Body of pancreas (tissue), 4 donors: ENCODE results near the gene SLC25A42. TPM values are rescaled to one million over a fixed set of nuclear protein-coding genes. Genes with fewer than 3 reads are reported as not detected.
"Not testable (repeated sequence)": the region's sequence is repeated elsewhere in the genome, so short reads cannot be mapped to it uniquely, and the experiment has no call there.

Experiments used
- ATAC-seq: fragments of 150-250 bp; one replicate; pipeline ENCODE4 v1.9.1; 2016
- DNase-seq, 4 donors: peaks; one replicate each; pipeline ENCODE4 v3.0.0-alpha.2; 2019
- H3K27ac ChIP-seq, 4 donors: fragments of 200-600 bp; sonication (generic); 1 replicate in 3 of 4; 2 replicates in 1 of 4; pipeline versions ENCODE4 v1.5.1 to v1.6.1; 2016 to 2019; ENCODE audit warnings: mild to moderate bottlenecking in 1 of 4, mixed read lengths in 1 of 4, moderate library complexity in 1 of 4
- H3K27me3 ChIP-seq, 2 donors: fragments of 200-600 bp; sonication (generic); one replicate each; pipeline ENCODE4 v1.6.0; 2016; ENCODE audit warnings: mild to moderate bottlenecking in 1 of 2
- H3K36me3 ChIP-seq, 2 donors: fragments of 200-600 bp; sonication (generic); replicated peaks in 1 of 2; 2 replicates each; pipeline ENCODE4 v1.5.1; 2016; ENCODE audit warnings: low read depth in 2 of 2; ENCODE audit not compliant: insufficient read depth in 1 of 2
- H3K4me1 ChIP-seq: fragments of 200-600 bp; sonication (generic); one replicate; pipeline ENCODE4 v1.6.0; 2016
- H3K4me3 ChIP-seq, 2 donors: fragments of 200-600 bp; sonication (generic); 1 replicate in 1 of 2; 2 replicates in 1 of 2; pipeline ENCODE4 v1.5.1; 2016 to 2019
- H3K9me3 ChIP-seq, 3 donors: fragments of 200-600 bp; sonication (generic); 1 replicate in 2 of 3; 2 replicates in 1 of 3; pipeline ENCODE4 v1.5.1; 2016
- POLR2A ChIP-seq, 3 donors: fragments of 450-650 bp; IDR thresholded peaks; one replicate each; pipeline ENCODE4 v1.6.1; 2016; ENCODE audit warnings: antibody characterized with exemption in 3 of 3, mild to moderate bottlenecking in 2 of 3
- WGBS, 2 donors: methylation state at CpG; one replicate each; pipeline ENCODE4 v1.1.5; 2017; 5-methylcytosine and 5-hydroxymethylcytosine counted together
- intact Hi-C: fragments of 100-400 bp; cut with DNase I; formaldehyde crosslinking; loops from one replicate; pipeline ENCODE4 v1.15.1; 2023
- total RNA-seq, 2 donors: library from RNA; depleted of rRNA; stranded (reverse); fragments of >200 nt; gene quantifications; one replicate each; pipeline ENCODE4 v1.1.0, GENCODE V29; 2016
- TF ChIP-seq, protein P1 (sequence below), 7 experiments: fragments of 450-650 bp in 4 of 7; fragments of 200-600 bp in 3 of 7; sonication (generic) in 3 of 7; IDR thresholded peaks; one replicate each; pipeline ENCODE4 v1.5.1; 2016 to 2019; ENCODE audit warnings: antibody characterized with exemption in 7 of 7

The SLC25A42 gene
- total RNA-seq, 2 donors from 2014 or later, result 10.1 to 24.7 TPM

GRCh38 chr19:19134687-19135158 lies 70.9 kb downstream of the SLC25A42 start:
- no peak for ATAC-seq

DNA sequence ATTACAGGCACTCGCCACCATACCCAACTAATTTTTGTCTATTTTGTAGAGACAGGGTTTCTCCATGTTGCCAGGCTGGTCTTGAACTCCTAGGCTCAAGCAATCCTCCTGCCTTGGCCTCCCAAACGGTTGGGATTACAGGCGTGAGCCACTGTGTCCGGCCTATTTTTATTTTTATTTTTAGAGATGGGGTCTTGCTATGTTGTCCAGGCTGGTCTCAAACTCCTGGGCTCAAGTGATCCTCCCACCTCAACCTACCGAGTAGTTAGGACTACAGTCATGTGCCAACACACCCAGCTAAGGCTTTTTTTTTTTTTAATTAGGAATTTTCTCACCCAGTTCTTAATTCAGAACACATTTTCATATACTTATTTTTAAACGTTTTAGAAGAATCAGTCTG lies 71.9 kb downstream of the SLC25A42 start:
- not testable (repeated sequence) for H3K27me3 ChIP-seq, ATAC-seq, H3K9me3 ChIP-seq, DNase-seq, H3K36me3 ChIP-seq, H3K4me3 ChIP-seq, H3K27ac ChIP-seq
- intact Hi-C loops, result loop anchor here (10.0 kb wide), 1 partner anchor 81 kb away; no protein-coding TSS in a partner anchor
- peaks cover 15% of the 10 kb centered on the region for H3K4me1 ChIP-seq
- 84 to 85% methylated on average over 6 of the region's 6 CpGs for WGBS, 2 donors

More at GRCh38 chr19:19134687-19135158, 70.9 kb downstream of the SLC25A42 start:
- Histone ChIP-seq H3K4me3 (no peak overlapping the region), H3K27ac (no peak overlapping the region), H3K4me1 (peaks cover 15% of the 10 kb centered on the region), H3K9me3 (peaks cover 0 to 5% (median 0%) of the 10 kb centered on the region in 3 donors), H3K27me3 (no peaks in the 10 kb centered on the region), H3K36me3 (no peaks in the 10 kb centered on the region)
- WGBS, 2 donors, result 40 to 43% methylated on average over 10 to 21 of the region's 21 CpGs
- intact Hi-C loops, result loop anchor here (10.0 kb wide), 1 partner anchor 80 kb away; no protein-coding TSS in a partner anchor
- TF ChIP-seq, protein P1, sequence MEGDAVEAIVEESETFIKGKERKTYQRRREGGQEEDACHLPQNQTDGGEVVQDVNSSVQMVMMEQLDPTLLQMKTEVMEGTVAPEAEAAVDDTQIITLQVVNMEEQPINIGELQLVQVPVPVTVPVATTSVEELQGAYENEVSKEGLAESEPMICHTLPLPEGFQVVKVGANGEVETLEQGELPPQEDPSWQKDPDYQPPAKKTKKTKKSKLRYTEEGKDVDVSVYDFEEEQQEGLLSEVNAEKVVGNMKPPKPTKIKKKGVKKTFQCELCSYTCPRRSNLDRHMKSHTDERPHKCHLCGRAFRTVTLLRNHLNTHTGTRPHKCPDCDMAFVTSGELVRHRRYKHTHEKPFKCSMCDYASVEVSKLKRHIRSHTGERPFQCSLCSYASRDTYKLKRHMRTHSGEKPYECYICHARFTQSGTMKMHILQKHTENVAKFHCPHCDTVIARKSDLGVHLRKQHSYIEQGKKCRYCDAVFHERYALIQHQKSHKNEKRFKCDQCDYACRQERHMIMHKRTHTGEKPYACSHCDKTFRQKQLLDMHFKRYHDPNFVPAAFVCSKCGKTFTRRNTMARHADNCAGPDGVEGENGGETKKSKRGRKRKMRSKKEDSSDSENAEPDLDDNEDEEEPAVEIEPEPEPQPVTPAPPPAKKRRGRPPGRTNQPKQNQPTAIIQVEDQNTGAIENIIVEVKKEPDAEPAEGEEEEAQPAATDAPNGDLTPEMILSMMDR (IDR thresholded peaks at IDR 0.05), result peak in 1 of 7 experiments; percentile 13
- TF ChIP-seq POLR2A (IDR thresholded peaks at IDR 0.05), result no peak
- peak in 2 of 4 donors; percentile 53 to 79 for DNase-seq

- no peaks in the 10 kb centered on the region for H3K36me3 ChIP-seq
- WGBS, 2 donors, result 11 to 16% methylated on average over 12 to 25 of the region's 25 CpGs
- H3K27ac ChIP-seq, result peak overlapping the region in 2 of 4 donors; percentile 52 to 59
- intact Hi-C loops, result loop anchor here (10.0 kb wide), 1 partner anchor 83 kb away; no protein-coding TSS in a partner anchor
- no peaks in the 10 kb centered on the region for H3K9me3 ChIP-seq
- H3K27me3 ChIP-seq, result no peaks in the 10 kb centered on the region
- DNase-seq (peak in 1 of 4 donors; percentile 29), ATAC-seq (no peak)
- TF ChIP-seq, protein P1 (IDR thresholded peaks at IDR 0.05), result no peak
- H3K4me1 ChIP-seq, result peaks cover 15% of the 10 kb centered on the region
- peak overlapping the region; percentile 17 to 31 for H3K4me3 ChIP-seq
Measured at GRCh38 chr19:19137556-19138108, 73.8 kb downstream of the SLC25A42 start.

DNA sequence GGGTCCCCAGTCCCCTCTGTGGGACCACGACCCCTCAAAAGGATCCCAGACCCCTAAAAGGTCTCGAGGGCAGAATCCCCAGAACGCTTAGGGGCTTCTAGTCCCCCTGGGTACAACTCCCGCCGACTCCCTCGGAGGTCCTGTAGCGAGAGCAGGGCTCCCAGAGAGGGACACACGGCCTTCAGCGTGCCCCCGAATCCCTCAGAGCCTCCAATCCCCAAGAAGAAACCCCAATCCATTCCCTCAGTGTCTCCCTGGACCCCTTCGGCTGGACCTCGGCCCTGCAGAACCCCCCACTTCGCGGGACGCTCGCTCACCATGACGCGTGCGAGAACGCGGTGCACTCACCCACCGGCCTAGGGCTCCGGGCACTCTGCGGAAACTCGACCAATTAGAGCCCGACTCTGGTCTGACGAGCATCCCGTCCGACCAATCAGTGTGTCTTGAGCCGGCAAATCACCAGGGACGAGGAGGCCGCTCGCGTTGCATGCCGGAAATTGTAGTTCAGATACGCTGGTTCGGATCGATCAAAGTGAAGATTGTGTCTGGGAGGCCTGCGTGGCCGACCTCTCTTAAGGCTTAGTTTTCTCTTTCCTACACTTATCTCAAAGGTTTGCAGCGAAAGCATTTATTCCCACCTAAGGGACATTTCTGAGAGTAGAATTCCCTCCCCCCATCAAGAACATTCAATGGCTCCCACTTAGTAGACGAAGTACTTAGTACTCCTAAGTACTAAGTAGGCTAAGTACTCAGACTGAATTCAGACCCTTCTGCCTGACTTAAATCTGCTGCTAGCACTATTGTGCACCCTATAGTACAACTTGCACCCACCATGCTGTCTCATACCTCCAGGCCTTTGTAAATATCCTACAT lies 74.6 kb downstream of the SLC25A42 start, which contains the start of gene TMEM161A:
Gene TMEM161A, minus strand, starts transcription at position 370 of the 873 bp plus-strand sequence. Its CDS starts 50 bp downstream, at position 320.
- peak within 1 kb of the TSS in 3 of 4 donors; percentile 52 to 59 (median 52) for H3K27ac ChIP-seq
- no peaks in the 10 kb centered on the region for H3K36me3 ChIP-seq
- peak within 1 kb of the TSS; percentile 17 to 31 for H3K4me3 ChIP-seq
- no peaks in the 10 kb centered on the region for H3K27me3 ChIP-seq
- peak; percentile 98 to 99 (median 98) for DNase-seq
- intact Hi-C loops, result loop anchor here (10.0 kb wide), 1 partner anchor 84 kb away; no protein-coding TSS in a partner anchor
- peak; percentile 100 for ATAC-seq
- H3K9me3 ChIP-seq, result no peaks in the 10 kb centered on the region
- peaks cover 15% of the 10 kb centered on the region for H3K4me1 ChIP-seq
- WGBS, 2 donors, result 3 to 5% methylated on average over 22 to 42 of the region's 42 CpGs
- TF ChIP-seq POLR2A (IDR thresholded peaks at IDR 0.05), result peak in 2 of 3 donors; percentile 77 to 83
- TF ChIP-seq, protein P1 (IDR thresholded peaks at IDR 0.05), result peak in 1 of 7 experiments; percentile 1

DNA sequence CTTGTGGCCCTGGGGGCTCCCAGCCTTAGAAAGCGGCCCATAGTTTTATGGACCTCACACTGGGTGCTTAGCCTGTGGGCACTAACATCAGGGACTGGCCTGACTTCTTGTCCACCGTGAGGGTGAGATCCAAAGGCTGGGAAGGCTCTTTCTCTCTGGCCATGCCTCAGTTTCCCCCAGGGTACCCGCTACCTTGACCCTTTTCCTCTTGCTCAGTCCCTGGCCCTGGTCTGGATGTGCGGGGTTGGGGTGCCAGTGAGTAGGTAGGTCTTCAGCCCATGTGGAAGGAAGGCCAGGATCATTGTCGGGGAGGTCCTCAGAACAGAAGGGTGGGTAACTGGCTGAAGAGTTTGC lies 76.1 kb downstream of the SLC25A42 start:
- no peak for ATAC-seq
- TF ChIP-seq POLR2A (IDR thresholded peaks at IDR 0.05), result no peak
- TF ChIP-seq, protein P1 (IDR thresholded peaks at IDR 0.05), result peak in 1 of 7 experiments; percentile 2
- H3K36me3 ChIP-seq, result no peaks in the 10 kb centered on the region
- H3K27ac ChIP-seq, result no peak overlapping the region
- WGBS, 2 donors, result 20 to 29% methylated on average over 1 to 5 of the region's 5 CpGs
- peaks cover 12% of the 10 kb centered on the region for H3K4me1 ChIP-seq
- no peak for DNase-seq
- no peaks in the 10 kb centered on the region for H3K9me3 ChIP-seq
- intact Hi-C loops, result loop anchor here (10.0 kb wide), 1 partner anchor 85 kb away; no protein-coding TSS in a partner anchor
- H3K4me3 ChIP-seq, result no peak overlapping the region
- H3K27me3 ChIP-seq, result no peaks in the 10 kb centered on the region
